Stimulated activated naive CD4-positive, alpha-beta T cell treated with Interleukin-2 at 50 U/mL for 16 hours (primary cell): ENCODE results near the gene TMED7.
"Not testable (repeated sequence)": the region's sequence is repeated elsewhere in the genome, so short reads cannot be mapped to it uniquely, and the experiment has no call there.

Experiments used
- DNase-seq: peaks from one replicate; lab custom pipeline; 2025; lab: John Stamatoyannopoulos, UW

The TMED7 gene

GRCh38 chr5:115625579-115626444, at the start of gene TMED7:
Gene TMED7, minus strand, starts transcription at chr5:115626036. Its CDS starts 244 bp downstream, at chr5:115625792.
- peak; percentile 100 for DNase-seq

GRCh38 chr5:115674782-115675181, 48.9 kb upstream of the TMED7 start:
- not testable (repeated sequence) for DNase-seq

- no peak for DNase-seq
Observed at GRCh38 chr5:115673596-115673995, 47.8 kb upstream of the TMED7 start.

GRCh38 chr5:115671939-115672338, 46.1 kb upstream of the TMED7 start:
- DNase-seq: no peak

- no peak for DNase-seq
Observed at GRCh38 chr5:115666023-115666422, 40.2 kb upstream of the TMED7 start.

GRCh38 chr5:115661563-115661962, 35.7 kb upstream of the TMED7 start:
- DNase-seq: no peak

- DNase-seq: no peak
Observed at GRCh38 chr5:115661101-115661500, 35.3 kb upstream of the TMED7 start.

- DNase-seq: no peak
Observed at GRCh38 chr5:115657881-115658233, 32.0 kb upstream of the TMED7 start.

- no peak for DNase-seq
Observed at GRCh38 chr5:115657125-115657880, 31.5 kb upstream of the TMED7 start.

GRCh38 chr5:115656404-115656803, 30.6 kb upstream of the TMED7 start:
- DNase-seq: no peak

- no peak for DNase-seq
Observed at GRCh38 chr5:115655994-115656393, 30.2 kb upstream of the TMED7 start.

GRCh38 chr5:115649541-115649940, 23.7 kb upstream of the TMED7 start:
- no peak for DNase-seq

GRCh38 chr5:115648056-115648455, 22.2 kb upstream of the TMED7 start:
- DNase-seq: no peak

GRCh38 chr5:115645386-115645785, 19.6 kb upstream of the TMED7 start:
- DNase-seq: not testable (repeated sequence)

GRCh38 chr5:115644046-115644445, 18.2 kb upstream of the TMED7 start:
- DNase-seq: no peak

GRCh38 chr5:115641948-115642347, 16.1 kb upstream of the TMED7 start:
- no peak for DNase-seq

- no peak for DNase-seq
Observed at GRCh38 chr5:115640274-115640673, 14.4 kb upstream of the TMED7 start.

- no peak for DNase-seq
Observed at GRCh38 chr5:115639377-115639776, 13.5 kb upstream of the TMED7 start.

- DNase-seq: no peak
Observed at GRCh38 chr5:115637507-115637906, 11.7 kb upstream of the TMED7 start.

- no peak for DNase-seq
Observed at GRCh38 chr5:115636008-115636407, 10.2 kb upstream of the TMED7 start.

GRCh38 chr5:115634343-115635132, 8.7 kb upstream of the TMED7 start:
- peak; percentile 74 for DNase-seq

- DNase-seq: no peak
Observed at GRCh38 chr5:115629903-115630302, 4.1 kb upstream of the TMED7 start.
